T-helper 22 cell (primary cell): Measurements from ENCODE around the gene G6PC3.
"Not testable (repeated sequence)": the region's sequence is repeated elsewhere in the genome, so short reads cannot be mapped to it uniquely, and the experiment has no call there.

Experiments used
- DNase-seq: peaks from one replicate; pipeline ENCODE4 v3.0.0-alpha.2; 2020; ENCODE audit warnings: low read depth

The G6PC3 gene

GRCh38 chr17:44070455-44071197 is at the start of gene G6PC3:
G6PC3 (plus strand) TSS chr17:44070735; CDS start chr17:44070966, 231 bp downstream.
- DNase-seq = peak; percentile 69

- not testable (repeated sequence) for DNase-seq
These were observed 49.3 kb upstream of the G6PC3 start for GRCh38 chr17:44021227-44021626.

GRCh38 chr17:44022246-44022645 is 48.3 kb upstream of the G6PC3 start:
- DNase-seq = no peak

GRCh38 chr17:44023545-44024270 is 46.8 kb upstream of the G6PC3 start:
- DNase-seq = no peak

GRCh38 chr17:44024271-44024663 is 46.3 kb upstream of the G6PC3 start:
- DNase-seq = no peak

- no peak for DNase-seq
These were observed 45.7 kb upstream of the G6PC3 start for GRCh38 chr17:44024853-44025252.

- DNase-seq = no peak
These were observed 40.8 kb upstream of the G6PC3 start for GRCh38 chr17:44029736-44030135.

GRCh38 chr17:44030482-44030881 is 40.1 kb upstream of the G6PC3 start:
- DNase-seq = no peak

- DNase-seq = no peak
These were observed 36.6 kb upstream of the G6PC3 start for GRCh38 chr17:44033861-44034408.

GRCh38 chr17:44034688-44035087 is 35.8 kb upstream of the G6PC3 start:
- not testable (repeated sequence) for DNase-seq

GRCh38 chr17:44037471-44037870 is 33.1 kb upstream of the G6PC3 start:
- no peak for DNase-seq

GRCh38 chr17:44038604-44039011 is 31.9 kb upstream of the G6PC3 start:
- no peak for DNase-seq

GRCh38 chr17:44039829-44040635 is 30.5 kb upstream of the G6PC3 start:
- no peak for DNase-seq

GRCh38 chr17:44043272-44043696 is 27.3 kb upstream of the G6PC3 start:
- DNase-seq = no peak

GRCh38 chr17:44044071-44044470 is 26.5 kb upstream of the G6PC3 start:
- no peak for DNase-seq

GRCh38 chr17:44045486-44045885 is 25.0 kb upstream of the G6PC3 start:
- DNase-seq = no peak

GRCh38 chr17:44046893-44047292 is 23.6 kb upstream of the G6PC3 start:
- not testable (repeated sequence) for DNase-seq

- no peak for DNase-seq
These were observed 21.1 kb upstream of the G6PC3 start for GRCh38 chr17:44049294-44050060.

GRCh38 chr17:44053125-44053872 is 17.2 kb upstream of the G6PC3 start:
- DNase-seq = no peak

GRCh38 chr17:44059101-44059892 is 11.2 kb upstream of the G6PC3 start:
- DNase-seq = no peak
